Muscle of arm (tissue), 12 donors: ENCODE measurements around the gene ERC2. TPM values are rescaled to one million over a fixed set of nuclear protein-coding genes. Genes with fewer than 3 reads are reported as not detected.

Experiments
- DNase-seq: peaks from one replicate; pipeline ENCODE4 v3.0.0-alpha.2; 2013
- polyA plus RNA-seq, 12 donors: library from polyadenylated mRNA; unstranded; fragments of 120-200 nt; gene quantifications; one replicate each; pipeline ENCODE4 v1.2.1, GENCODE V29; 2013; ENCODE audit not compliant: insufficient read length in 12 of 12

ERC2 gene
- polyA plus RNA-seq, 12 donors, result 0.87 to 3.0 (median 1.8) TPM; not detected in 2

DNA sequence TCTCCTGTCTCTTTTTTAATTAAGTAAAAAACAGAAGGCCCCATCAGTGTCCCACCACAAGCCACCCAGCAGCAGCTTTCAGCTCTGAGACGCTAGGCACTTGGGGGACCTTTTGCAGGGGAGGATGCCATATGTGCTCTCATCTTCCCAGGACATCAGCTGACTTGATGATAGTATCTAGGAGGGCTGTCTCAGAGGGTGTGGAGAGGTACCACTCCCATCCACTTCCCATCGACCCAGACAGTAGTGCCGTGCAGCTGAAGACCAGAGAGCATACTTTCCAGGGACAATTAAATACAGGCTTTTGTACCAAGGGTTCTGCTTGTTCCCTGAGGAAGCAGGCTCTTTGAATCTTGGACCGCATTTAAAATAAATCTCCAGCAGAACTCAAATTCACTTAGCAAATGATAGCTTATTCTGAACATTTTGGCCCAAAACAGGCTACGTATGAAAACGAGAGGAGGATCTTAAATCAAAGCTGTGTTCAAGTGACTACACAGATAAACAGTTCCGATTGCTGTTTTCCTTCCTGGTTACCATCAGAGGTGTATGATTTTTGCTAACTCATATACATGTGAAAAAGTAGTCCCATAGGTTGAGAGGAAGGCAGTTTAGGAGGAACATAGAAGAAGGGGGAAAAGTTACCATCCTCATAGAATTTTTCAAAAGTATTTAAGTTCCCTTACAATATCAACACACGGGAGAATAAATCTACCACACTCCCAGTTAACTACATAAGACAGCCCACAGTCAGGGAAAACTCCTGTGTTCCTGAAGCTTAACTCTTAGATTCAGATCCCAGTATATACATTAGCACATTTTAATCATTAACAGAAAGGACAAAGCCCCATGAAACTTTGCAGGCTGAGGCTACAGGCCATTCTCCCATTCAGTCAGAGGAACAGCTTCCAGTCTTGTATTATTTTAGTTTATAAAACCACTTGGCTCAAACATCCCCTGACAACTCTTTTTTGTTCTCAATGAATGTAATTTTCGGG lies 990.7 kb downstream of the ERC2 start:
- DNase-seq, result no peak

DNA sequence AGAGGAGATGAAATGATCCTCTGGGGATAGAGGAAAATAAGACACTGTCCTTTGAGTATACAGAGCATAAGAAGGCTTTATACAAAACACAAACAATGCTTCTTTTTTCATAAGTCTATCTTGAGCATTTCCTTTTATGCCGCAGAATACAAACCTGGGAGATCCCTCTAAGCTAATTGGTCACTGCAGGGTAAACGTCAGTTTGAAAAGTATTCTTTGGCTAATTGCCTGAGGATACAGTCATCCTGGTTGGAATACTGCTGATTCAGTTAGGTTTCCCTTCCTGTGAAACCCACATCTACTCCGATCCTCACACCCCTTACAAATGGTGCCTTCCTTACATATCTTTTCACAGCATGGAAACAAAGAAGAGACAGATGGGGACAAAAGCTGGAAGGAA lies 991.8 kb downstream of the ERC2 start:
- DNase-seq, result no peak

DNA sequence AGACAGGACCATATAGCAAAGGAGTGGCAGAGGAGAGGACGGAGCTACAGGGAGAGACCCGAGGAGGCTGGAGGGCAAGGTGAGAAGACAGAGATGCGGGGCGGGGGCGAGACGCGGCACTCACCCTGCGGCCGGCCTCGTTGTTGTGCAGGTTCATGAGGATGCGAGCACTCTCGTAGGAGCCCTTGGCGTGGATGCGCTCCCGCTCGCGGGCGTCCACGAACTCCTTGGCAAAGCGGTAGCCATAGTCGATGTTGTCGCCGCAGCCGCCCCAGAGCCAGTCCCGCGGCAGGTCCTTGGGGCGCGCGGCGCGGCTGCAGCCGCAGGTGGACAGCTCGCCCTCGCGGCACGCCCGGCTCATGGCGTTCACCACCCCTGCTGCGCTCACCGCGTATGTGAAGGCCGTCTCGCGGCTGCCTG lies 994.0 kb downstream of the ERC2 start:
- DNase-seq, result no peak

DNA sequence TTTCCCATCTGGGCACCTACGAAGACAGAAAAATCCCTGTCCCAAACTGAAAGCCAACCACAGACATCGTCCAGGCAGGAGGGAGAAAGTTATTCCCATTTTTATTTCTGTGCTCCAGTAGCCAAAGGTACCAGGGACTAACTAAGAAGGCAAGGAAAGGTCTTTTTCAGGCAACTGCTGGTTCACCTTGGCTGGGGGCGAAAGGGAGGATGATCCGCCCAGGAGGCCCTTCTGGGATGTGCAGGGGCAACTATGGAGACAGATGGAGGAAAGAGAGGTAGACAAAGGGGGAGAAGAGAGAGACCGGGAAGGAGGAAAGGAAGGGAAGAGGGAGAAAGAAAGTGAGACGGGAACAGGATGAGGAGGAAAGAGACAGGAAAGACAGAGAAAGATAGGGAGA lies 994.5 kb downstream of the ERC2 start:
- no peak for DNase-seq

DNA sequence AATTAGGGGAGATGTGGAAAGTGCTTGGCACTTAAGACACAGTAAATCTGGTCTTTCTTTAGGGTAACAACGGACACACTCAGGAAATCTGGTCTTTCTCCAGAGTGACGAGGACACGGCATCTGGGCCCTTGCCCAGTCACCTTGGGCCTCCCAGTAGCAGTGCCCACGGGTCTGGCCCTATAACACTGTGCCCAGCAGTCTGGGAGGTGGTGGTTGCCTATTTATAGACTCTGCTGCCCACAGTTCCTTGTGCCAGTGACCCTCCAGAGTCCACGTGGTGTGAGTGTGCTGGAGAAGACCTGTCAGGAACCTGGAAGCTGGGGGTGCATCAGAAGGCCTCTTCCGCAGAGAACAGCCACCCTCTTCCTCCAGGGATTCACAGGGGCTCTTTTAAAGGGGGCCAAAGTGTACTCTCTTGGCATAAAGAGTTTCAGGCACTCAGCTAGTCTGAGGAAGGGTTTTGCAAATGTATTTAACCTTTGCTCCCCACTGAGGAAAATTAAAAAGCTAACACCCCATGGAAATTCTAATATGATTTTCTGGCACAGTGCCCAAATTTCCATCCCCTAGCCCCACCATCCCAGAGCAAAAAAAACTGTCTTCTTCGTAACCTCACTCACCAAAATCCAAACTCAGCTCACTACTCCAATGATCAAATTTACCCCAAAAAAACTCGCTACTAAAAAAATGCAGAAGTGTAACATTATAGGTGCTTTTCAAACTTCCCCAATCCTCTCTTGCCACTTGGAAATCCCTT lies 996.6 kb downstream of the ERC2 start:
- no peak for DNase-seq

DNA sequence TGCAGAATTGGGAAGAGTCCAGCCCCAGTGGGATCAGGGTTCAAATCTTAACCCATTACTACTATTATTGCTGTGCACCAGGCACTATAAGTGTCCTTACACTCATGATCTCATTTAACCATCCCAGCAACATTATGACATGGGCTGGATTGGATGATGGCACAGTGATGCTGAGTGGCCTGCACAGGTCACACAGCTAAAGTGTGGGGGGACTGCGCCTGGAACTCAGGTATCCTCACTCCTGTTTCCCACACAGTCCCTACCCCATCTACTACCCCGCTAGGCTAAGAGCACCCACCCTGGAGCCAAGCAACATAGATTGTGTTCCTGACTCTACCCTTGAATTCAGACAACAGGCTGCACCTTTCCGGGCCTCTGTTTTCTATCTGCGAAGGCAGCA lies 997.2 kb downstream of the ERC2 start:
- DNase-seq, result no peak

DNA sequence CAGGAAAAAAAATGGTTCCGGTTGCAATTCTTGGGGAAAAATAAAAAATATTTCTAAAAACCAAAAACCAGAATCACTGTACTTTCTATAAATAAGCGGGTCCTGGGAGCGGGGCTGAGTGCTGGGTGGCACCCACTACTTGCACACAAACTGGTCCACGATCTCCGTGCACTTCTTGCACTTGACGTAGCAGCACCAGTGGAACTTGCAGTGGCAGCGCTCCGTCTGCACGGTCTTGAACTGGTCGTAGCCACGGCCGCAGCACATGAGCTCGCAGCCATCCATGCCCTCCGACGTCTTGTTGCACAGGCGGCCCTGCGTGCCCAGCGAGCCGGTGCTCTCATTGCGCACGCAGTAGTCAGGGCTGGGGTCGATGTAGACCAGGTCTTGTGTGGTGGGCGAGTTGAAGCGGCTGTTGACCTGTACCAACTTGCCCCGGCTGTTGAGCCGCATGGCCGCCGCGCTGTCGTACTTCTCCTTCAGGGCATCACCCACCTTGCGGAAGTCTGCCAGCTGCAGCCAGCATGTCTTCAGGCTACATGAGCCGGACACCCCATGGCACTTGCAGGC lies 998.2 kb downstream of the ERC2 start:
- no peak for DNase-seq

GRCh38 chr3:55468251-55468650 lies 1000.0 kb downstream of the ERC2 start:
- DNase-seq, result no peak

GRCh38 chr3:55467099-55467498 lies 1001.2 kb downstream of the ERC2 start:
- DNase-seq, result no peak

DNA sequence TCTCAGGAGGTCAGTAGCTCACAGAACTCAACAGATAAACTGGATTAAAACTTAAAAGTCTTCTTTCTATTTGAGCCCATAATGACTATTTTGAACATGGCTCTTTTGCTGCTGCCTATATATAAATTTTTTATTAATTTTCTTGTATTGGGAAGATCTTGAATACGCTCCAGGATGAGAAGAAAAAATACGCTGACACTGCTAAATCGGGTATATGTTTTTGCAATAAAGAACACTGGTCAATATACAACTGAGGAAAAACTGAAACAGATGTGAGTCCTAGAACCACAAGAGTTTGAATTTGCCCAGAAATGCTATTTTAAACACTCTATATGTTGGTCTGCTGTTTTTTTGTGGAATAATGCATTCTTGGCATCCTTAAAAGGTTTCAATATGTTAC lies 1001.7 kb downstream of the ERC2 start:
- no peak for DNase-seq

GRCh38 chr3:55461896-55462295 lies 1006.4 kb downstream of the ERC2 start:
- no peak for DNase-seq

DNA sequence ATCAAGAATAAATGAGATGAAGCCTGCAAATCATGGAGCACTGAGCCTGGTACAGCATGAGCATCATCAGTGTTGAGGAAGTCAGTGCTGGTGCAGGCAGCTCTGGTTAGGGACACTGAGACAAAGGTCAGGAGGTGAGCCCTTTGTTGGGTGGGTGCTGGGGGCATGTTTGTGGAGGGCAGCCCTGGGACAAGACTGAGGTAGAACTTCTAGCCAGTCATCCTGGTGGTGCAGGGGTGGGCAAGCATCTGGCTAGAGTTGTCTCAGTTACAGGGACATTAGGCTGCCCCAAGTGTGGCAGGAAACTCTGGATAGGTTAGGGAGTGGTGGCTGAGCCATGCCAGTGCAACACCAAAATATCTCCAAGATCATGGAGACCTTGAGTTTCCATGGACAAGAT lies 1008.4 kb downstream of the ERC2 start:
- no peak for DNase-seq

Other genes starting within 250 kb of the ERC2 start
- gene CCDC66, start 88.7 kb upstream of the ERC2 start, polyA plus RNA-seq, result 10 to 100 TPM in 11 of 12 donors, not detected in 1; 11.9 to 53.1 (median 24.3) TPM
- gene TASOR, start 214.8 kb upstream of the ERC2 start, polyA plus RNA-seq, result 10 to 100 TPM in 11 of 12 donors, not detected in 1; 36.4 to 56.8 (median 42.8) TPM